ENCODE measurements around the gene SRCIN1.

SRCIN1 gene

GRCh38 chr17:38597375-38597774 is 8.4 kb downstream of the SRCIN1 start:
- no peak for DNase-seq

GRCh38 chr17:38596651-38597050 is 9.1 kb downstream of the SRCIN1 start:
- DNase-seq = no peak

- no peak for DNase-seq
Observed at GRCh38 chr17:38595892-38596291, 9.9 kb downstream of the SRCIN1 start.

- DNase-seq = no peak
Observed at GRCh38 chr17:38594152-38594551, 11.6 kb downstream of the SRCIN1 start.

GRCh38 chr17:38592487-38592886 is 13.3 kb downstream of the SRCIN1 start:
- DNase-seq = no peak

- peak in 1 of 2 experiments; percentile 14 for DNase-seq
Observed at GRCh38 chr17:38591759-38592241, 14.0 kb downstream of the SRCIN1 start.

- DNase-seq = no peak
Observed at GRCh38 chr17:38590988-38591758, 14.6 kb downstream of the SRCIN1 start.

- no peak for DNase-seq
Observed at GRCh38 chr17:38589462-38590114, 16.2 kb downstream of the SRCIN1 start.

- no peak for DNase-seq
Observed at GRCh38 chr17:38588788-38589174, 17.0 kb downstream of the SRCIN1 start.

- DNase-seq = no peak
Observed at GRCh38 chr17:38587947-38588787, 17.6 kb downstream of the SRCIN1 start.

GRCh38 chr17:38587203-38587602 is 18.5 kb downstream of the SRCIN1 start:
- DNase-seq = no peak

GRCh38 chr17:38586788-38587187 is 19.0 kb downstream of the SRCIN1 start:
- no peak for DNase-seq

GRCh38 chr17:38585918-38586529 is 19.7 kb downstream of the SRCIN1 start:
- DNase-seq = no peak

GRCh38 chr17:38585056-38585917 is 20.5 kb downstream of the SRCIN1 start:
- DNase-seq = no peak

- DNase-seq = peak; percentile 66 to 72
Observed at GRCh38 chr17:38584350-38584925, 21.3 kb downstream of the SRCIN1 start.

- no peak for DNase-seq
Observed at GRCh38 chr17:38583828-38584349, 21.9 kb downstream of the SRCIN1 start.

GRCh38 chr17:38583176-38583575 is 22.6 kb downstream of the SRCIN1 start:
- DNase-seq = no peak

GRCh38 chr17:38582069-38582468 is 23.7 kb downstream of the SRCIN1 start:
- DNase-seq = no peak

- DNase-seq = peak; percentile 24 to 42
Observed at GRCh38 chr17:38579934-38580333, 25.8 kb downstream of the SRCIN1 start.

- DNase-seq = no peak
Observed at GRCh38 chr17:38579083-38579480, 26.7 kb downstream of the SRCIN1 start.
